ENCODE data around the gene CDK2.
"Not testable (repeated sequence)": the region's sequence is repeated elsewhere in the genome, so short reads cannot be mapped to it uniquely, and the experiment has no call there.

Gene CDK2

GRCh38 chr12:55966408-55967281, at the start of gene CDK2:
Gene CDK2 (plus strand): TSS chr12:55966830. CDS start chr12:55967009, 179 bp downstream.
- in situ Hi-C loops (cut with MboI; ENCODE audit: low pct_unique_long_range_greater_than_20kb, low sequenced_read_pairs) = no loop called here
- peak; percentile 89 for DNase-seq

DNA sequence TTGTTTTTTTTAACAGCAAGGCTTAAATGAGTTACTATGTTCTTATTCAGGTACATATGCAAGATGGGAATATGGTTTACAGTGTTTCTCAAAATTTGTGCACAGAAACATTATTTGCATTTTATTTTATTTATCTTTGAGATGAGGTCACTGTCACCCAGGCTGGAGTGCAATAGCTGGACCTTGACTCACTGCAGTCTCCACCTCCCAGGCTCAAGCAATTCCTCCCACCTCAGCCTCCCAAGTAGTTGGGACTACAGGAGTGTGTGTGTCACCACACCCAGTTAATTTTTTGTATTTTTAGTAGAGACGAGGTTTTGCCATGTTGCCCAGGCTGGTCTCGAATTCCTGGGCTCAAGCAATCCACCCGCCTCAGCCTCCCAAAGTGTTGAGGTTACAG, 47.6 kb upstream of the CDK2 start:
- in situ Hi-C loops (cut with MboI; ENCODE audit: low pct_unique_long_range_greater_than_20kb, low sequenced_read_pairs); DNase-seq: not testable (repeated sequence)

- in situ Hi-C loops (cut with MboI; ENCODE audit: low pct_unique_long_range_greater_than_20kb, low sequenced_read_pairs) = no loop called here
- DNase-seq = no peak
Measured at GRCh38 chr12:55922126-55922525, 44.5 kb upstream of the CDK2 start.

GRCh38 chr12:55923648-55924047, 43.0 kb upstream of the CDK2 start:
- in situ Hi-C loops (cut with MboI; ENCODE audit: low pct_unique_long_range_greater_than_20kb, low sequenced_read_pairs); DNase-seq: not testable (repeated sequence)

- DNase-seq = no peak
- in situ Hi-C loops (cut with MboI; ENCODE audit: low pct_unique_long_range_greater_than_20kb, low sequenced_read_pairs) = no loop called here
Measured at GRCh38 chr12:55925371-55925770, 41.3 kb upstream of the CDK2 start.

- DNase-seq = no peak
- in situ Hi-C loops (cut with MboI; ENCODE audit: low pct_unique_long_range_greater_than_20kb, low sequenced_read_pairs) = no loop called here
Measured at GRCh38 chr12:55925870-55926737, 40.5 kb upstream of the CDK2 start.

DNA sequence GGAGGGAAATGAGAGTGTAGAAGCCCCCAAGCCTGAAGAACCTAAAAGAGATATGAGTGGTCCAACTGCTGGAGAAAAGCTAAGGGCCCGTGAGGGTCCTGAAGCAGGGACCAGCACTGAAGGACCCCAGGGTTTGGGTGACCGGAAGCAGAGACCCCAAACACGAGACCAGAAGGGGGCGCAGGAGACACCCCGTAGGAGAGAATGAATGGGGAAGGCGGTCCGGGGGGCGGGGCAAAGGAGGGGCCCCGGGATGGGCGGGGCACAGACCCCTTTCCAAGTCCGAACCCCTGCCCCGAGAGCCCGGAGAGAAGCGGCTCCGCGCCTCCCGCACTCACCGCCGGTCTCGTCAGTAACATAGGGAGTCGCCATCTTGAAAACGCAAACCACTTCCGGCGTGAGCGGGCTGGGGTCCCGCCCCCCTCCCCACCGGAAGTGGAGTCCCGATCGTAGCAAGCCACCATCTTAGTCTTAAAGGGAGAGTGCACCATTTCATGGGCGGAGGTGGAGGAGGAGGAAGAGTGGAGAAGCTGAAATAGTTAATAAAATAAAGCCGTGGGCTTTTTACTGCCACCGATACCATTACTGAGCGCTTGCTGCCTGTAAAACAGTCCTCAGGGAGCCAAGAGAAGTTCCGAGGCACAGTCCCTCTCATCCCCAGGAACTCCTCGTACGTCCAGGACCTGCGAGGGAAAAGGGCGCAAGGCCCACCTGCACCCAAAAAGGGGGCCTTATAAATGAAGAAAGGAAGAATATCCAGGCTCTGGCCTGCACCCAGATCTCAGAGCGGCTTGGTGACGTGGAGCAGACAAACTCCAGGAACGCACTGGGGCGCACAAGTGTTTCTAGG, 39.7 kb upstream of the CDK2 start:
- in situ Hi-C loops (cut with MboI; ENCODE audit: low pct_unique_long_range_greater_than_20kb, low sequenced_read_pairs) = no loop called here
- peak; percentile 97 for DNase-seq

GRCh38 chr12:55927588-55928502, 38.8 kb upstream of the CDK2 start, which contains the start of gene PYM1:
Gene PYM1 (minus strand): TSS chr12:55927894. CDS start chr12:55927761, 133 bp downstream.
- in situ Hi-C loops (cut with MboI; ENCODE audit: low pct_unique_long_range_greater_than_20kb, low sequenced_read_pairs) = no loop called here
- peak; percentile 84 for DNase-seq

DNA sequence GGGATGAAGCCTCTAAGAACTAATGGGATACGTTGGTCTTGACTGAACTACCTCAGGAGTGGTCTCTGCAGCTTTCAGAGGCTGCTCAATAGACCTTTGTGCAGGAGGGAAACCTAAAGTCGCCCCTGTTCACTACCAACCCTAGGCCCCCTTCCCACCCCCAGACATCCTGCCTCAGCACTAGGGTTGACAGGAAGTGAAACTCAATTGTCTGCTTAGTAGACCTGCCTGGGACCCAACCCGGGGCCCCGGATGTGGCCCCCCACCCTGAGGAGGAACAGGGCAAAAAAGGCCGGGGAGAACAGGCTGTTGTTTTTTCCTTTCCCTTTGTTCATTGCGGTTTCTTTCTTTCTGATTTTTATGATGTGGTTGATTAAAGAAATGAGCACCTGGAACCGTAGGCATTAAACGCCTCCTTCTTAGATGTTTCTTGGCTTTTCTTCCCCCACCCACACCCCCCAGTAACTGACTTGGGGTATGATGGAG, 37.3 kb upstream of the CDK2 start:
- in situ Hi-C loops (cut with MboI; ENCODE audit: low pct_unique_long_range_greater_than_20kb, low sequenced_read_pairs) = no loop called here

GRCh38 chr12:55930771-55931316, 35.8 kb upstream of the CDK2 start, which contains the start of gene DGKA:
Gene DGKA (plus strand): TSS chr12:55931162. CDS start chr12:55936504, 5,342 bp downstream.
- in situ Hi-C loops (cut with MboI; ENCODE audit: low pct_unique_long_range_greater_than_20kb, low sequenced_read_pairs) = no loop called here
- peak; percentile 88 for DNase-seq

More for the DNA sequence above, 37.3 kb upstream of the CDK2 start:
- DNase-seq = peak; percentile 24

GRCh38 chr12:55931317-55931779, 35.3 kb upstream of the CDK2 start:
- in situ Hi-C loops (cut with MboI; ENCODE audit: low pct_unique_long_range_greater_than_20kb, low sequenced_read_pairs) = no loop called here
- DNase-seq = no peak

DNA sequence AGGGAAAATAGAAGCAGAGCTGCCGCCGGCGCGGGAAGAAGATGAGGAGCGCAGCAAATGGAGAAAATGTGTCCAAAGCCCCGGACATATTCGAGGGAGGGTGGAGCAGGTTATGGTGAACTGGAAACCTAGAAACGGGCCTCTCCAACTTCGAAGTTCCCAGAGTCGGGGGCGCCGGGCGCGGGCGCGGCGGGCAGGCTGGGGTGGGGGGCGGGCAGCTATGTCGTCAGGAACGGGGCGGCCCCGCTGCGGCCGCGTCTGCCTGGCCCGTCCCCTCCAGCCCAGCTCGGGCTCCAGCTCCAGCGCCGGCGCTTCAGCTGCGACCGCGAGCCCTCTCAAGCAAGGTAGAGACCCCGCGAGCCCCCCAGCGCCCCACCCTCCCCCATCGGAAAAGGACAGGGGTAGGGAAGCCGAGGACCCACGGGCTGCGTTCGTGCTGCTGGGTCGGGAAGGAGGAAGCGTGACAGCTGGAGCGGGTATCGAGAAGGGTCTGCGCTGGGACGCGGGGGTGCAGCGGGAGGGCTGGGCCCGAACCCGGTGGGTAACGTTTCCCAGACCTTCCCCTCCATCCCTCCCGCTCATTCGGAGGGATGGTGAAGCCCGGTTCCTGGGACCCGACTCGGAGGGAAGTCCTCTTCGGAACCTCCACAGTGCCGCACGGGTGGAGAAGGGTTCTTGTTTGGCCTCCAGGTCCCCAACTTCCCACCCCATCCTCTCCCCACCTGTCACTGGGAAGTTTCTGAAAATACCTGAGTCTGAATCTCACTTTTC, 34.7 kb upstream of the CDK2 start:
- in situ Hi-C loops (cut with MboI; ENCODE audit: low pct_unique_long_range_greater_than_20kb, low sequenced_read_pairs) = no loop called here
- DNase-seq = no peak

GRCh38 chr12:55932551-55932910, 34.1 kb upstream of the CDK2 start:
- in situ Hi-C loops (cut with MboI; ENCODE audit: low pct_unique_long_range_greater_than_20kb, low sequenced_read_pairs) = no loop called here
- peak; percentile 74 for DNase-seq

DNA sequence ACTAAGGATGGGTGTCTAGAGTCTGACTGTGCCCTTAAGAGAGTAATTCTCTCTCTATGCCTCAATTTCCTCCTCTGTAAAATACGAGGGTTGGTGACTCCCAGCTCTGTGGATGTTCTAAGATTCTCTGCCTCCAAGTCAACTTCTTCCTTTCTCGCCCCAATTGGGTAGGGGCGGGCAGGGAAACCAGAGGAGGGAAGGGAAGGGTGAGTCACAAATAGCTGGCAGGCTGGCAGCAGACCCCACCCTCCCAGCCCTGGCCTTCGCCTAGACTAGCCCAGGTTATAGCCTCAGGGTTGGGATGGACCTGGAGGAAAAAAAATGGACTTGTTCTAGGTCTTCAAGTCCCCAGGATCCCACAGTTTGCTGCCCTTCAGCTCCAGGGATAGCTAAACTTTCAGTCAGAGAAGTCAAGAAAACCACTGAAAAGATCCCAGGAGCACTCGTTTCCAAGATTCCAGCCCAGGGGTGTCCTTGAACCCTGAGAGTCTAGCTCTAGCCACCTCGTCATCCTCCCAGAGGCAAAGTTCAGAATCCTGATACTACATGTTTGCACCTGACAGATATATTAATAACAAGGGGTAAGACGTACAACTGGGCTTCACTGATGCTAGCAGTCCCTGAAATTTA, 33.3 kb upstream of the CDK2 start:
- peak; percentile 22 for DNase-seq
- in situ Hi-C loops (cut with MboI; ENCODE audit: low pct_unique_long_range_greater_than_20kb, low sequenced_read_pairs) = no loop called here

GRCh38 chr12:55933799-55934742, 32.6 kb upstream of the CDK2 start:
- in situ Hi-C loops (cut with MboI; ENCODE audit: low pct_unique_long_range_greater_than_20kb, low sequenced_read_pairs) = no loop called here
- no peak for DNase-seq

All from KBM-7 (cell line).